Left ventricle myocardium inferior (tissue), 1 donor: ENCODE results near the gene GPR84. TPM values are rescaled to one million over a fixed set of nuclear protein-coding genes. Genes with fewer than 3 reads are reported as not detected.

Experiments used
- DNase-seq: peaks from one replicate; pipeline ENCODE4 v3.0.0-alpha.2; 2020
- H3K27ac ChIP-seq: fragments of 200-600 bp; replicated peaks from 2 replicates; pipeline ENCODE4 v1.8.0; 2021
- H3K27me3 ChIP-seq: fragments of 200-600 bp; 2 replicates; pipeline ENCODE4 v1.8.0; 2021; ENCODE audit warnings: low read depth
- H3K36me3 ChIP-seq: fragments of 200-600 bp; 2 replicates; pipeline ENCODE4 v1.8.0; 2021
- H3K4me1 ChIP-seq: fragments of 200-600 bp; 2 replicates; pipeline ENCODE4 v1.8.0; 2021
- H3K4me3 ChIP-seq: fragments of 200-600 bp; 2 replicates; pipeline ENCODE4 v1.8.0; 2021; ENCODE audit warnings: mild to moderate bottlenecking, moderate library complexity
- H3K9me3 ChIP-seq: fragments of 200-600 bp; replicated peaks from 2 replicates; pipeline ENCODE4 v1.8.0; 2021
- CTCF ChIP-seq: fragments of 200-600 bp; IDR thresholded peaks from 2 replicates; pipeline ENCODE4 v1.8.0; 2021; ENCODE audit warnings: antibody characterized with exemption, mild to moderate bottlenecking, borderline replicate concordance
- intact Hi-C: fragments of 100-400 bp; cut with micrococcal nuclease; formaldehyde crosslinking; loops from one replicate; pipeline ENCODE4 v1.11.0; 2022
- long read RNA-seq: library from polyadenylated mRNA; unstranded; transcript quantifications from one replicate; pipeline ENCODE4 v2.0.0, GENCODE V29; 2021
- total RNA-seq: library from RNA; stranded (reverse); fragmentation: NEBNext Ultra II Directional; extraction: Animal tissue kit (Norgen Biotek cat#: 25700); gene quantifications from one replicate; pipeline ENCODE4 v1.2.1, GENCODE V29; 2021
- donor health status: DM: no; HTN: yes; CAD: no; lungs with severe emphysema.

GPR84 gene
- total RNA-seq: not detected
- long read RNA-seq: 0 reads

- Histone ChIP-seq H3K36me3 (no peaks in the 10 kb centered on the region), H3K27me3 (no peaks in the 10 kb centered on the region), H3K4me3 (no peak within 1 kb of the TSS), H3K9me3 (no peaks in the 10 kb centered on the region), H3K4me1 (peaks cover 30% of the 10 kb centered on the region), H3K27ac (no peak within 1 kb of the TSS)
- TF ChIP-seq CTCF: no peak
- intact Hi-C loops: loop anchor here (10.0 kb wide), 1 partner anchor 110 kb away; no protein-coding TSS in a partner anchor
- DNase-seq: no peak
These were observed at the start of gene GPR84 for GRCh38 chr12:54364413-54364812. Gene GPR84 (minus strand): TSS chr12:54364486. CDS start chr12:54363851, 635 bp downstream.

GRCh38 chr12:54413284-54414190 lies 49.3 kb upstream of the GPR84 start:
- peak; percentile 59 for DNase-seq
- peak overlapping the region; percentile 76 for H3K4me3 ChIP-seq
- H3K27me3 ChIP-seq: no peaks in the 10 kb centered on the region
- H3K4me1 ChIP-seq: peaks cover 100% of the 10 kb centered on the region
- no peak for TF ChIP-seq CTCF
- intact Hi-C loops: no loop called here
- H3K36me3 ChIP-seq: peaks cover 29% of the 10 kb centered on the region
- no peaks in the 10 kb centered on the region for H3K9me3 ChIP-seq
- peak overlapping the region; percentile 89 for H3K27ac ChIP-seq

- Histone ChIP-seq H3K4me3 (peak overlapping the region; percentile 76), H3K9me3 (no peaks in the 10 kb centered on the region), H3K27ac (peak overlapping the region; percentile 89), H3K4me1 (peaks cover 100% of the 10 kb centered on the region), H3K36me3 (peaks cover 37% of the 10 kb centered on the region), H3K27me3 (no peaks in the 10 kb centered on the region)
- intact Hi-C loops: no loop called here
- TF ChIP-seq CTCF: no peak
- no peak for DNase-seq
These were observed 48.5 kb upstream of the GPR84 start for GRCh38 chr12:54412786-54413185.

GRCh38 chr12:54412348-54412747 lies 48.1 kb upstream of the GPR84 start:
- peak overlapping the region; percentile 76 for H3K4me3 ChIP-seq
- no peak for TF ChIP-seq CTCF
- H3K4me1 ChIP-seq: peaks cover 100% of the 10 kb centered on the region
- no peak for DNase-seq
- intact Hi-C loops: no loop called here
- peaks cover 41% of the 10 kb centered on the region for H3K36me3 ChIP-seq
- peak overlapping the region; percentile 89 for H3K27ac ChIP-seq
- H3K9me3 ChIP-seq: no peaks in the 10 kb centered on the region
- no peaks in the 10 kb centered on the region for H3K27me3 ChIP-seq

GRCh38 chr12:54411391-54412241 lies 47.3 kb upstream of the GPR84 start:
- Histone ChIP-seq H3K27me3 (no peaks in the 10 kb centered on the region), H3K27ac (peak overlapping the region; percentile 89), H3K9me3 (no peaks in the 10 kb centered on the region), H3K4me3 (peak overlapping the region; percentile 76), H3K4me1 (peaks cover 100% of the 10 kb centered on the region), H3K36me3 (peaks cover 48% of the 10 kb centered on the region)
- DNase-seq: peak; percentile 68
- TF ChIP-seq CTCF: no peak
- intact Hi-C loops: no loop called here
